Stimulated activated CD8-positive, alpha-beta memory T cell treated with anti-CD3 and anti-CD28 coated beads, Interleukin-4, amount 100 ng/mL, for 48 hours (primary cell): ENCODE measurements around the gene SMIM36.
"Not testable (repeated sequence)": the region's sequence is repeated elsewhere in the genome, so short reads cannot be mapped to it uniquely, and the experiment has no call there.

Experiments used
- DNase-seq: peaks from one replicate; pipeline ENCODE4 v3.0.0-alpha.2; 2020

Gene SMIM36

DNA sequence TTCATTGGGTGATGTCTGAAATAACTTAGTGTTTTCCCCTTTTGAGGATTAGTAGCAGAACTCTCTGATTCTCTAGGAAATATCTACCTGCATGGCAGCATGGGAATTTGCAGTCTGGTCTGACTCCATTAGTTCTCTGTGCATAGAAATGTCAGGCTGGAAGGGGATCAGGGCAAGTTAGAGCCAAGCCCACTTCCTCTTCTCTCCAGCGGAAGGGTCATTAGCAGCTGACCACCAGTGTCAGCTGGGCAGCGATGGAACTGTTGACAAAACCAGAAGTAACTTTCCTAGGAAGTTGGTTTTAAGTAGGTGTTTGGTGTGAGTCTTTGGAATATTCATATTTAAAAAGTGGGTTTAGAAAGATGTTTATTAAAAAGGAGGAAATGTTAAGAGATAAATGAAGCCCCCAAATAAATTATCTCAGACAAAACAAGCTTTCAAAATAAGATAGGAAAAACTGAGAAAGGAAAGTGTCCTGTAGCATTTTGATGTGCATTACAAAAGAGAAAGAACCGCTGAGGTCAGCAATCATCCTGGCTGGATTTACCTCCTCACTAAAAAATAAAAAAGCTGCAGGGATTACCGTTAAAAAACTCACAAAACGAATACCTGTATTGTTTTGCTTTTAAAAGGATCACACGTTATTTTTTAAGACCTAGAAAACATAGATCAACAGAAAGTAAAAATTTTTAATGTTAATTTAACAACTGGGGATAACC lies 57.3 kb downstream of the SMIM36 start:
- DNase-seq = no peak

- DNase-seq = no peak
These were observed 59.0 kb downstream of the SMIM36 start for GRCh38 chr17:55452139-55452790.

DNA sequence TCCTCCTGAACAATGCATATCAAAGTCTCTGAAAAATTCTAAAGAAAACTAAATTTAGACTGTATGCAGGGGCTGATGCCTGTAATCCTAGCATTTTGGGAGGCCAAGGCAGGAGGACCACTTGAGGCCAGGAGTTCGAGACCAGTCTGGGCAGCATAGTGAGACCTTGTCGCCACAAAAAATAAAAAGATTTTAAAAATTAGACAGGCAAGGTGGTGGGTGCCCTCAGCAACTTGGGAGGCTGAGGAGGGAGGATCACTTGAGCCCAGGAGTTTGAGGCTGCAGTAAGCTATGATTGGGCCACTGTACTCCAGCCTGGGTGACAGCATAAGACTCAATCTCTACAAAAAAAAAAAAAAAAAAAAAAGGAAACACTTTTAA lies 59.5 kb downstream of the SMIM36 start:
- DNase-seq = no peak

GRCh38 chr17:55451203-55451641 lies 60.0 kb downstream of the SMIM36 start:
- DNase-seq = no peak

- no peak for DNase-seq
These were observed 60.9 kb downstream of the SMIM36 start for GRCh38 chr17:55450232-55450825.

DNA sequence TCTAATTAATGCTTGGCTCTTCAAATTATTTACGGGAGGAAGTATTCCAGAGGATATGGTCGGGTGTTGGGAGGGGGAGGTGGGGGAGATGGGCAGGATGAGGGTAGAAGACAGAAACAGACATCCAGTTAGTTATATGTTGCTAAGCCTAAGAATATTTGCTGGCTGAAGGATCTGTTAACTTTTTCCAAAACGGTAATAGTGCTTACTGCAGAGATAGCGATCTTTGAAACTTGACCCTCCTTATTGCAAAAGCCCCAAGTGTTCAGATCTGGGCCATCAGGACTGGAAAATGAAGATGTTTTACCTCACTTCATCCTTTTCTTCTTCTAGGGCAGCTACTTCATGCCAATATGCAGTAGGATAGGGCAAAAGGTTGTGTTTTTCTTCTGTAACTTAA lies 62.6 kb downstream of the SMIM36 start:
- no peak for DNase-seq

DNA sequence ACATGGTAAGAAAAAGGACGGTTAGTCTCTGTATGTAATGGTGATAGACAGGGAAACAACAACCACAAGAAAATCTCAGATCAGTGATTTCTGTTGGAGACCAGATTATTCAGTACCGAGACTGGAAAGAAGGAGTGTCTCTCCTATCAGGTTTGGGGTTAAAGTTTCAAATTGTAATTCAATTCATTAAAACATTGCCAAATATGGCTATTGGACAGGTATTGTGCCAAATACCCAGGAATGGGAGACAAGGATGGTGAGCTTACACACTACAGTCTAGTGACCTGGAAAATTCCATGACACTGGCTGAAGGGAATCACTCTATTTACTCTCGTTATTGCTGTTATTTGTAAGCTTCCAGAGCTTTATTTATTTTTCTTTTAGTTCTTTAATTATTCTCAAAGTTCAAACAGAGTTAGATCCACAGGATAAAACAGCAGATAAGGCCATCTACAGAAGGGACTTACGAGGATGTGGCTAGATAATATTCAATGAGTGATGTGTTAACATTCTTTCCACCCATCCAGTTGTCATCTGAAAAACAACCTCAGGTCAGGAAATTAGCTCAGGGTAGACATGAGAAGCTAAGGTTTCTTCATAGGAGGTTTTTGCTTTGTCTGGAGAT lies 64.6 kb downstream of the SMIM36 start:
- no peak for DNase-seq

DNA sequence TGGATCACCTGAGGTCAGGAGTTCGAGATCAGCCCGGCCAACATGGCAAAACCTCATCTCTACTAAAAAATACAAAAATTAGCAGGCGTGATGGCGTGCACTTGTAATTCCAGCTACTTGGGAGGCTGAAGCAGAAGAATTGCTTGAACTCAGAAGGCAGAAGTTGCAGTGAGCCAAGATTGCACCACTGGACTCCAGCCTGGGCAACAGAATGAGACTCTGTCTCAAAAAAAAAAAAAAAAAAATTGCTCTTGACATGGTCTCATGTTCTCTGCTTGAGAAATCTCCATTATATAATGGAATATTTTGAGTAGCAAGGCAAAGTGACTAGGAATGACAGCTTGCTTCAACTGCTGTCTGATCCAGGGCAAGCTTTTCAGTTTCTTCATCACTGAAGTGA lies 65.2 kb downstream of the SMIM36 start:
- not testable (repeated sequence) for DNase-seq

- no peak for DNase-seq
These were observed 66.5 kb downstream of the SMIM36 start for GRCh38 chr17:55444471-55445441.

- no peak for DNase-seq
These were observed 67.3 kb downstream of the SMIM36 start for GRCh38 chr17:55443904-55444303.

DNA sequence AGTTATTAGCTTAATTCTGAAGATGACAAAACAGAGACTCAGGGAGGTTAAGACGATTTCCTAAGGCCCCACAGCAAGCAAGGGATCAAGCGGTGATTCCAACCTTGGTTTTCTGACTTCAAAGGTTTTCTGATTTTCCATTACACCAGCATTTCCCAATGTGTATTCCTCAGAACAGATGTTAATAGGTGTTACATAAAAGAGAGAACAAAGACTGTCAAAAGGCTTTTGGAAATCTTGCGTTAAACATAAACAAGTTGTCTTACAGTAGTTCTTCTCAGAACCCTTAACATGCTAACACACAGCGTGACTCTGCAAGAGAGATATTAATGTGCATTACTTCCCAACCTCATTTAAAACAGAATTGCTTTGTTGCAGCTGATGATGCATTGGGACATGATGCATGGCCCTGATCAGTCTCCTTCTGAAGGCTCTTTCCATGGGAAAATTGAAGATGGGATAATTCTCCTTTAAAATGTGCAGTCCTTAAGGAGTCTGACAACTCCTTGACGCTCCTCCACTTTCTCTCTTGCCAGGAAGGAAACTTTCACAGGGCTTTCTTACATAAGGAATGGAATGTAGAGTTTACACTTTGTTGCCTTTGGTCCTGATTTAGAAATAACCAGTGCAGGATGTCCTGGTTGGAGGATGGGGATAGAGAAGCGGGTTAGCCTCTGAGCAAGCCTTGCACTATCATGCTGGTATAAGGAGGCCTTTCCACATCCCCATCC lies 68.1 kb downstream of the SMIM36 start:
- no peak for DNase-seq

DNA sequence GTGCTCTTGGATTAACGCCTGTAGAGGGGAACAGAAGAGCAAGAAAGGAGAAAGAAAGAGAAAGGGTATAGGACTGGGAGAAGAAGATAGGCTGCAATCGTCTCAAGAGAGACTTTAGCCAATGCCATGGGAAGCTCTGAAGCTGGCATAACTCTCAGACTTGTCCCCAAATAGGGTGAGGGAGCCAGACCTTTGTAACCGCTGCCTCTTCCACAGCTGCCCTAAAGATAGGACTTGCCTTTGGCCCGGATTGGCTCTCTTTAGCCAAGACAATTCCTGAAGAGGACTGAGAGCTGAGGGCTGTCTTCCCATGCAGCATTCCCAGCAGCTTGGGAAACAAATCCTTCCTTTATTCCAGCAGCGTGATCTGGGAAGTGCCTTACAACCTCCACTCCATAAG lies 68.8 kb downstream of the SMIM36 start:
- DNase-seq = no peak

- DNase-seq = no peak
These were observed 69.7 kb downstream of the SMIM36 start for GRCh38 chr17:55441544-55441943.

GRCh38 chr17:55440391-55440790 lies 70.9 kb downstream of the SMIM36 start:
- DNase-seq = no peak

GRCh38 chr17:55437159-55437605 lies 74.1 kb downstream of the SMIM36 start:
- no peak for DNase-seq

GRCh38 chr17:55436224-55437158 lies 74.8 kb downstream of the SMIM36 start:
- no peak for DNase-seq

DNA sequence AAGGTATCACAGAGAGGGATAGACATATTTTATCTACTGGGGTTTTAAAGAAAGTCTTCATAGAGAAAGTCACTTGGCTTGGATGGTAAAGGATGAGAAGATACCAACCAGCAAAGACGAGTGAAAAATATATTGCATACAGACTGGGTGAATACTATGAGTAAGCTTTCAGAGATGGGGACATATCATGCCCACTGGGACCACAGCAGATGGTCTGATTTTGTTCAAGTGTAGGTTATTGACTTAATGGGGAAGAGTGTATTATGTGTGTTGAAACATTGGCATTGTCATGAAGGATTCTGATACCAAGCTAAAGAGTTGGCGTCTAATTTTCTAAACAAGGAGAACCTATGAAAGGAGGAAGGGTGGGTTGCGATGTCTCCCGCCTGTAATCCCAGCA lies 75.8 kb downstream of the SMIM36 start:
- DNase-seq = no peak

DNA sequence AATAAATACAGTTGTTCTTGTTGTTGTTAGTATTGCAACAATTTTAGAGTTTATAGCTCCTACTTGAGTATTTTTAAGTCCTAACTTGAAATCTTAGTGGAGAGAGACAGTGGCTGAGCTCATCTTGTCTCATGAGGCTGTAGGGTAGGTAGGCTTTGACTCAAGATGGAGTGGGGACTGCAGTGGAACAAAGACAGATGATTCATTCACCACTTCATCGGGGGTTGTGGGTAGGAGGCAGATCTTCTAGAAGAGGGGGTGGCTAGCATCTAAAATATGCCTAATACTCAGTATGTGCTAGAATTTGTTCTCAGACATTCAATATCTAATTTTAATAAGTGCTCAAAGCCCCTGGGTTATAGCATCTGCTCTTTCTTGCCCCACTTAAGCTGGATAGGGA lies 76.5 kb downstream of the SMIM36 start:
- no peak for DNase-seq

DNA sequence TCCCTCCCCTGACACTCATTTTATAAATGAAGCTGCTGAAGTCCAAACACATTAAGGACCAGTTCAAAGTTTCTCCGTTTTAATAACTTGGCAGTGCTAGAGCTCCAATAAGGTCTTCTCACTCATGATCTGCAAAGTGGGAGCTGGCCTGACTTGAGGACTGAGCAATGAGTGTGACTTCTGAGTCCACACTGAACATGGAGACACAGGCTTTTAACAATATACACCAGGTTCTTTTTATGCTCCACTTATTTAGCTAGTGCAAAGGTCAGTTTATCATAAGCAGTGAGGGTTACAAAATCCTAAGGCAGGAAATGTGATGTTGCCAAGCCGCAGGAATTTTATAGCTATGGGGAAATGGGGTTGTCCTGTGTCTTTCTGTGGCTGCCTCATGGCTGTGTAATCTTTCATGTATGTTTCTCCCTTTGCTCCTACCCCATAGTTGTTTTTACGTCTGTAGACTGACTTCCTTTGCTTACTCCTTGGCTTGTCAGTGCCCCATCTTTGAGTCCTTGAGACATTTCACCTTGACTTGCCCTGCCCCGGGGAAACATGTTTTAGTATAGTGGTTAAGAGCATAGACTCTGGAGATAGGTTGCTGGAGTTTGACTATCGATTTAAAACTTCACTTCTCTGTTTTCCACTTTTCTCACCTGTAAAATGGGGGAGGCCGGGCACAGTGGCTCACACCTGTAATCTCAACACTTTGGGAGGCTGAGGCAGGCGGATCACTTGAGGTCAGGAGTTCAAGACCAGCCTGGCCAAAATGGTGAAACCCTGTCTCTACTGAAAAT lies 77.4 kb downstream of the SMIM36 start:
- no peak for DNase-seq
